Activated CD8-positive, alpha-beta memory T cell treated with anti-CD3 and anti-CD28 coated beads, Interleukin-2, amount 50 U/mL, for 1 hour (primary cell): ENCODE data around the gene IPPK.
"Not testable (repeated sequence)": the region's sequence is repeated elsewhere in the genome, so short reads cannot be mapped to it uniquely, and the experiment has no call there.

Experiments used
- DNase-seq: peaks from one replicate; pipeline ENCODE4 v3.0.0-alpha.2; 2020; ENCODE audit errors: extremely low read depth

IPPK gene

GRCh38 chr9:92595930-92596329 lies 74.0 kb downstream of the IPPK start:
- DNase-seq = no peak

- DNase-seq = not testable (repeated sequence)
Observed at GRCh38 chr9:92595075-92595474, 74.9 kb downstream of the IPPK start.

- DNase-seq = no peak
Observed at GRCh38 chr9:92592946-92593861, 76.7 kb downstream of the IPPK start.

GRCh38 chr9:92592537-92592936 lies 77.4 kb downstream of the IPPK start:
- DNase-seq = no peak

- DNase-seq = no peak
Observed at GRCh38 chr9:92590377-92590776, 79.6 kb downstream of the IPPK start.

- DNase-seq = no peak
Observed at GRCh38 chr9:92589923-92590322, 80.0 kb downstream of the IPPK start.

- no peak for DNase-seq
Observed at GRCh38 chr9:92576175-92576574, 93.8 kb downstream of the IPPK start.

- not testable (repeated sequence) for DNase-seq
Observed at GRCh38 chr9:92573612-92574011, 96.3 kb downstream of the IPPK start.

- not testable (repeated sequence) for DNase-seq
Observed at GRCh38 chr9:92571871-92572270, 98.1 kb downstream of the IPPK start.

GRCh38 chr9:92564982-92565381 lies 104.9 kb downstream of the IPPK start:
- no peak for DNase-seq

GRCh38 chr9:92564504-92564903 lies 105.4 kb downstream of the IPPK start:
- DNase-seq = no peak
